HCT116 (cell line): ENCODE results near the gene FNBP1L. TPM values are rescaled to one million over a fixed set of nuclear protein-coding genes. Genes with fewer than 3 reads are reported as not detected.

Experiments used
- ATAC-seq: fragments of 200-7000 bp; cut with Tn5 transposase; 2 replicates; pipeline ENCODE4 v1.9.1; 2020; ENCODE audit warnings: mild to moderate bottlenecking, moderate library complexity
- BruUV-seq: library from RNA; stranded (reverse); fragments of 400-500 nt; replicated peaks from 2 replicates; lab custom pipeline; 2021; lab: Mats Ljungman, UMichigan
- CTCF ChIA-PET: fragments of 300-600 bp; sonication (Branson Sonifier 250); formaldehyde crosslinking; loops from one replicate; lab custom pipeline; 2021; ENCODE audit warnings: antibody characterized with exemption; lab: Charles Lee
- POLR2A ChIA-PET: fragments of 300-600, 350-600 bp; sonication (Branson Sonifier 250); formaldehyde crosslinking; loops from one replicate; lab custom pipeline; 2021; ENCODE audit warnings: antibody characterized with exemption; lab: Charles Lee
- RAD21 ChIA-PET, 2 experiments: fragments of 300-600 bp; sonication (Branson Sonifier 250); formaldehyde crosslinking; loops; one replicate each; lab custom pipeline; 2023; ENCODE audit warnings: low total read pairs in 2 of 2; ENCODE audit not compliant: uncharacterized antibody in 2 of 2, unreplicated experiment in 2 of 2, low non-redundant PET in 1 of 2; lab: Charles Lee
- DNase-seq: peaks from one replicate; pipeline ENCODE4 v3.0.0-alpha.2; 2010; ENCODE audit warnings: low read depth, low spot score
- H2AFZ ChIP-seq: fragments of 200-600 bp; shearing (Covaris generic), sonication (generic); 2 replicates; pipeline ENCODE4 v1.6.1; 2017; ENCODE audit warnings: low read depth, mixed run types, mixed read lengths, antibody characterized with exemption, low read length; ENCODE audit not compliant: poor library complexity, severe bottlenecking
- H3K27ac ChIP-seq: 2 replicates; pipeline ENCODE4 v1.5.1; 2012; ENCODE audit warnings: low read depth, low read length
- H3K27me3 ChIP-seq: fragments of 200-600 bp; sonication (generic); 2 replicates; pipeline ENCODE4 v1.6.1; 2016; ENCODE audit warnings: mixed run types, low read length, mixed read lengths; ENCODE audit not compliant: insufficient read depth
- H3K36me3 ChIP-seq, 2 experiments: fragments of 200-500 bp in 1 of 2; fragments of 200-600 bp in 1 of 2; sonication (Bioruptor generic) in 1 of 2; sonication (generic) in 1 of 2; 2 replicates each; pipeline versions ENCODE4 v1.5.1 to v1.6.1; 2014 to 2016; ENCODE audit warnings: low read length in 2 of 2, inconsistent platforms in 1 of 2, mixed read lengths in 1 of 2, mixed run types in 1 of 2; ENCODE audit not compliant: insufficient read depth in 2 of 2, control insufficient read depth in 1 of 2
- H3K4me1 ChIP-seq, 2 experiments: fragments of 200-600 bp in 1 of 2; sonication (generic) in 1 of 2; 2 replicates each; pipeline versions ENCODE4 v1.5.1 to v1.6.1; 2012 to 2017; ENCODE audit warnings: low read length in 2 of 2, inconsistent platforms in 1 of 2, mild to moderate bottlenecking in 1 of 2, mixed read lengths in 1 of 2, mixed run types in 1 of 2, moderate library complexity in 1 of 2; ENCODE audit not compliant: insufficient read depth in 2 of 2, control insufficient read depth in 1 of 2
- H3K4me2 ChIP-seq: fragments of 200-600 bp; sonication (generic); 2 replicates; pipeline ENCODE4 v1.6.1; 2017; ENCODE audit warnings: mixed run types, low read length, mixed read lengths
- H3K4me3 ChIP-seq, 2 experiments: fragments of 200-600 bp in 1 of 2; sonication (generic) in 1 of 2; replicated peaks in 1 of 2; 2 replicates each; pipeline ENCODE4 v1.5.1; 2011 to 2016; ENCODE audit warnings: low read length in 2 of 2, control low read depth in 1 of 2, low read depth in 1 of 2, mild to moderate bottlenecking in 1 of 2, mixed read lengths in 1 of 2, mixed run types in 1 of 2
- H3K79me2 ChIP-seq: fragments of 200-600 bp; sonication (generic); 2 replicates; pipeline ENCODE4 v1.6.1; 2017; ENCODE audit warnings: mild to moderate bottlenecking, mixed run types, low read length, moderate library complexity, mixed read lengths; ENCODE audit not compliant: insufficient read depth
- H3K9ac ChIP-seq: fragments of 200-600 bp; sonication (generic); 2 replicates; pipeline ENCODE4 v1.6.1; 2016; ENCODE audit warnings: low read length, mixed read lengths
- H3K9me2 ChIP-seq: fragments of 200-600 bp; sonication (generic), shearing (Covaris generic); 2 replicates; pipeline ENCODE4 v1.6.1; 2017; ENCODE audit warnings: mixed run types, mild to moderate bottlenecking, moderate library complexity; ENCODE audit not compliant: insufficient read depth
- H3K9me3 ChIP-seq, 2 experiments: fragments of 200-500 bp in 1 of 2; fragments of 200-600 bp in 1 of 2; sonication (Bioruptor generic) in 1 of 2; sonication (generic) in 1 of 2; 2 replicates each; pipeline ENCODE4 v1.6.1; 2014 to 2017; ENCODE audit warnings: low read length in 2 of 2, mixed read lengths in 2 of 2, inconsistent platforms in 1 of 2, low read depth in 1 of 2, mild to moderate bottlenecking in 1 of 2, mixed run types in 1 of 2, moderate library complexity in 1 of 2; ENCODE audit not compliant: control insufficient read depth in 1 of 2, insufficient read depth in 1 of 2
- H4K20me1 ChIP-seq: fragments of 200-600 bp; sonication (generic), shearing (Covaris generic); 2 replicates; pipeline ENCODE4 v1.6.1; 2017; ENCODE audit warnings: mixed run types, mild to moderate bottlenecking, moderate library complexity; ENCODE audit not compliant: insufficient read depth
- ATF3 ChIP-seq: IDR thresholded peaks from 2 replicates; pipeline ENCODE4 v1.6.1; 2012
- CBX3 ChIP-seq: IDR thresholded peaks from 2 replicates; pipeline ENCODE4 v1.6.1; 2012; ENCODE audit warnings: low read depth
- CEBPB ChIP-seq: IDR thresholded peaks from 2 replicates; pipeline ENCODE4 v1.6.1; 2012; ENCODE audit warnings: low read depth
- EGR1 ChIP-seq: IDR thresholded peaks from 2 replicates; pipeline ENCODE4 v1.6.1; 2012; ENCODE audit warnings: low read depth
- ELF1 ChIP-seq: IDR thresholded peaks from 2 replicates; pipeline ENCODE4 v1.6.1; 2012; ENCODE audit warnings: low read depth, borderline replicate concordance
- EZH2phosphoT487 ChIP-seq: fragments of 200-600 bp; IDR thresholded peaks from 2 replicates; pipeline ENCODE4 v1.6.1; 2018; ENCODE audit warnings: antibody characterized with exemption, borderline replicate concordance
- JUND ChIP-seq: IDR thresholded peaks from 2 replicates; pipeline ENCODE4 v1.6.1; 2012
- POLR2A ChIP-seq: IDR thresholded peaks from 2 replicates; pipeline ENCODE4 v1.7.0; 2011; ENCODE audit warnings: borderline replicate concordance; ENCODE audit not compliant: insufficient read depth, insufficient read length; ENCODE audit errors: extremely low read depth
- POLR2AphosphoS5 ChIP-seq: IDR thresholded peaks from 2 replicates; pipeline ENCODE4 v1.6.1; 2011; ENCODE audit warnings: mild to moderate bottlenecking, low read depth, low read length, moderate library complexity
- RAD21 ChIP-seq: IDR thresholded peaks from 2 replicates; pipeline ENCODE4 v1.6.1; 2012; ENCODE audit warnings: low read depth, mild to moderate bottlenecking
- SP1 ChIP-seq: IDR thresholded peaks from 2 replicates; pipeline ENCODE4 v1.6.1; 2012; ENCODE audit warnings: low read depth
- SRF ChIP-seq: IDR thresholded peaks from 2 replicates; pipeline ENCODE4 v1.6.1; 2012; ENCODE audit warnings: low read depth
- YY1 ChIP-seq: IDR thresholded peaks from 2 replicates; pipeline ENCODE4 v1.6.1; 2011; ENCODE audit warnings: low read length, low read depth, moderate library complexity, mild to moderate bottlenecking; ENCODE audit not compliant: insufficient replicate concordance; ENCODE audit errors: extremely low read depth
- ZFX ChIP-seq: fragments of 450-650 bp; IDR thresholded peaks from 2 replicates; pipeline ENCODE4 v1.6.1; 2017
- ZNF274 ChIP-seq: fragments of 200-500 bp; sonication (Bioruptor generic); IDR thresholded peaks from 2 replicates; pipeline ENCODE4 v1.6.1; 2014; ENCODE audit warnings: mild to moderate bottlenecking, low read depth, low read length, inconsistent platforms
- intact Hi-C: fragments of 100-400 bp; cut with micrococcal nuclease; formaldehyde crosslinking; loops from 2 replicates; pipeline ENCODE4 v1.10.0; 2022
- total RNA-seq: library from RNA; stranded (reverse); gene quantifications from one replicate; pipeline ENCODE4 v1.2.1, GENCODE V29; 2021; ENCODE audit not compliant: unreplicated experiment
- TF ChIP-seq, protein P1 (sequence below): IDR thresholded peaks from 2 replicates; pipeline ENCODE4 v1.6.1; 2011; ENCODE audit warnings: mild to moderate bottlenecking, low read length, moderate library complexity; ENCODE audit not compliant: insufficient replicate concordance; ENCODE audit errors: extremely low read depth
- TF ChIP-seq, protein P2 (sequence below): IDR thresholded peaks from 2 replicates; pipeline ENCODE4 v1.6.1; 2012; ENCODE audit warnings: low read depth
- TF ChIP-seq, protein P3 (sequence below): IDR thresholded peaks from 2 replicates; pipeline ENCODE4 v1.6.1; 2012

Gene FNBP1L
- total RNA-seq, 1 experiment from 2014 or later: 26.1 TPM

DNA sequence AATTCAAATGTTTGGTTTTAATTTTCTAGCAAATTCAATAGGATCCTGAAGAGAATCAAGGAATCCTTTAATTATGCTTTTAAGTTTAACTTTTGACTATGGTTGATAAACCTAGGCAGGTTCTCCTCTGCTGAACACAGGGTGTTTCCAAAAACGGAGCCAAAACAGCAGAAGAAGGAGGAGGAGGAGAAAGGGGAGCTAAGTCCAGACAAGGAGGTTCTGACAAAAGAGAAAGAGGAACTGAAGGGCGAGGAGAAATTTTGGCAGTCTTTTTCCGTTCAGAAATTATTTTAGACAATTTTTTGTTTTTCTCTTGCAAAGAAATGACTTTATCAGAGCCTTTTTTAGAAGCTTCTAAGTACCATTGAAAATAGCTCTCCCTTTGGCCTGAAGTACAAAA lies 33.2 kb upstream of the FNBP1L start:
- Histone ChIP-seq H2AFZ (no peak overlapping the region), H3K4me3 (no peak overlapping the region), H3K9me2 (no peaks in the 10 kb centered on the region), H3K9me3 (no peaks in the 10 kb centered on the region), H3K4me2 (no peak overlapping the region), H3K27ac (no peak overlapping the region), H3K79me2 (no peaks in the 10 kb centered on the region), H3K36me3 (no peaks in the 10 kb centered on the region), H3K27me3 (no peaks in the 10 kb centered on the region), H3K4me1 (no peaks in the 10 kb centered on the region), H3K9ac (no peak overlapping the region), H4K20me1 (no peaks in the 10 kb centered on the region)
- CTCF ChIA-PET: no interaction called here
- no TSS peak for BruUV-seq
- DNase-seq (no peak), ATAC-seq (no peak)
- no peak for TF ChIP-seq YY1
- TF ChIP-seq, protein P1, sequence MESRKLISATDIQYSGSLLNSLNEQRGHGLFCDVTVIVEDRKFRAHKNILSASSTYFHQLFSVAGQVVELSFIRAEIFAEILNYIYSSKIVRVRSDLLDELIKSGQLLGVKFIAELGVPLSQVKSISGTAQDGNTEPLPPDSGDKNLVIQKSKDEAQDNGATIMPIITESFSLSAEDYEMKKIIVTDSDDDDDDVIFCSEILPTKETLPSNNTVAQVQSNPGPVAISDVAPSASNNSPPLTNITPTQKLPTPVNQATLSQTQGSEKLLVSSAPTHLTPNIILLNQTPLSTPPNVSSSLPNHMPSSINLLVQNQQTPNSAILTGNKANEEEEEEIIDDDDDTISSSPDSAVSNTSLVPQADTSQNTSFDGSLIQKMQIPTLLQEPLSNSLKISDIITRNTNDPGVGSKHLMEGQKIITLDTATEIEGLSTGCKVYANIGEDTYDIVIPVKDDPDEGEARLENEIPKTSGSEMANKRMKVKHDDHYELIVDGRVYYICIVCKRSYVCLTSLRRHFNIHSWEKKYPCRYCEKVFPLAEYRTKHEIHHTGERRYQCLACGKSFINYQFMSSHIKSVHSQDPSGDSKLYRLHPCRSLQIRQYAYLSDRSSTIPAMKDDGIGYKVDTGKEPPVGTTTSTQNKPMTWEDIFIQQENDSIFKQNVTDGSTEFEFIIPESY: no peak
- no peak for TF ChIP-seq CBX3
- no peak for TF ChIP-seq CEBPB
- no peak for TF ChIP-seq SP1
- TF ChIP-seq, protein P2, sequence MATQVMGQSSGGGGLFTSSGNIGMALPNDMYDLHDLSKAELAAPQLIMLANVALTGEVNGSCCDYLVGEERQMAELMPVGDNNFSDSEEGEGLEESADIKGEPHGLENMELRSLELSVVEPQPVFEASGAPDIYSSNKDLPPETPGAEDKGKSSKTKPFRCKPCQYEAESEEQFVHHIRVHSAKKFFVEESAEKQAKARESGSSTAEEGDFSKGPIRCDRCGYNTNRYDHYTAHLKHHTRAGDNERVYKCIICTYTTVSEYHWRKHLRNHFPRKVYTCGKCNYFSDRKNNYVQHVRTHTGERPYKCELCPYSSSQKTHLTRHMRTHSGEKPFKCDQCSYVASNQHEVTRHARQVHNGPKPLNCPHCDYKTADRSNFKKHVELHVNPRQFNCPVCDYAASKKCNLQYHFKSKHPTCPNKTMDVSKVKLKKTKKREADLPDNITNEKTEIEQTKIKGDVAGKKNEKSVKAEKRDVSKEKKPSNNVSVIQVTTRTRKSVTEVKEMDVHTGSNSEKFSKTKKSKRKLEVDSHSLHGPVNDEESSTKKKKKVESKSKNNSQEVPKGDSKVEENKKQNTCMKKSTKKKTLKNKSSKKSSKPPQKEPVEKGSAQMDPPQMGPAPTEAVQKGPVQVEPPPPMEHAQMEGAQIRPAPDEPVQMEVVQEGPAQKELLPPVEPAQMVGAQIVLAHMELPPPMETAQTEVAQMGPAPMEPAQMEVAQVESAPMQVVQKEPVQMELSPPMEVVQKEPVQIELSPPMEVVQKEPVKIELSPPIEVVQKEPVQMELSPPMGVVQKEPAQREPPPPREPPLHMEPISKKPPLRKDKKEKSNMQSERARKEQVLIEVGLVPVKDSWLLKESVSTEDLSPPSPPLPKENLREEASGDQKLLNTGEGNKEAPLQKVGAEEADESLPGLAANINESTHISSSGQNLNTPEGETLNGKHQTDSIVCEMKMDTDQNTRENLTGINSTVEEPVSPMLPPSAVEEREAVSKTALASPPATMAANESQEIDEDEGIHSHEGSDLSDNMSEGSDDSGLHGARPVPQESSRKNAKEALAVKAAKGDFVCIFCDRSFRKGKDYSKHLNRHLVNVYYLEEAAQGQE: no peak
- TF ChIP-seq POLR2A: no peak
- TF ChIP-seq EGR1: no peak
- no peak for TF ChIP-seq JUND
- TF ChIP-seq RAD21: no peak
- TF ChIP-seq ZNF274: no peak
- TF ChIP-seq ELF1: no peak
- TF ChIP-seq EZH2phosphoT487: no peak
- TF ChIP-seq SRF: no peak
- no peak for TF ChIP-seq ATF3
- no peak for TF ChIP-seq ZFX
- TF ChIP-seq, protein P3, sequence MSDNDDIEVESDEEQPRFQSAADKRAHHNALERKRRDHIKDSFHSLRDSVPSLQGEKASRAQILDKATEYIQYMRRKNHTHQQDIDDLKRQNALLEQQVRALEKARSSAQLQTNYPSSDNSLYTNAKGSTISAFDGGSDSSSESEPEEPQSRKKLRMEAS: no peak
- no peak for TF ChIP-seq POLR2AphosphoS5
- intact Hi-C loops: no loop called here
- RAD21 ChIA-PET: no interaction called here
- POLR2A ChIA-PET: no interaction called here
